Erythroblast (primary cell): Measurements from ENCODE around the gene EHBP1.

Experiments used
- DNase-seq, 2 experiments: peaks; one replicate each; lab custom pipeline; 2025; lab: John Stamatoyannopoulos, UW
- GATA1 ChIP-seq: IDR thresholded peaks from 2 replicates; pipeline ENCODE4 v1.6.1; 2011; ENCODE audit warnings: low read depth, mild to moderate bottlenecking, control low read depth, low read length, moderate library complexity
- POLR2A ChIP-seq: IDR thresholded peaks from 2 replicates; pipeline ENCODE4 v1.6.1; 2011; ENCODE audit warnings: mild to moderate bottlenecking, low read length

EHBP1 gene

GRCh38 chr2:63056107-63057050, 350.9 kb downstream of the EHBP1 start:
- no peak for TF ChIP-seq GATA1
- no peak for TF ChIP-seq POLR2A
- DNase-seq: peak; percentile 55 to 61

DNA sequence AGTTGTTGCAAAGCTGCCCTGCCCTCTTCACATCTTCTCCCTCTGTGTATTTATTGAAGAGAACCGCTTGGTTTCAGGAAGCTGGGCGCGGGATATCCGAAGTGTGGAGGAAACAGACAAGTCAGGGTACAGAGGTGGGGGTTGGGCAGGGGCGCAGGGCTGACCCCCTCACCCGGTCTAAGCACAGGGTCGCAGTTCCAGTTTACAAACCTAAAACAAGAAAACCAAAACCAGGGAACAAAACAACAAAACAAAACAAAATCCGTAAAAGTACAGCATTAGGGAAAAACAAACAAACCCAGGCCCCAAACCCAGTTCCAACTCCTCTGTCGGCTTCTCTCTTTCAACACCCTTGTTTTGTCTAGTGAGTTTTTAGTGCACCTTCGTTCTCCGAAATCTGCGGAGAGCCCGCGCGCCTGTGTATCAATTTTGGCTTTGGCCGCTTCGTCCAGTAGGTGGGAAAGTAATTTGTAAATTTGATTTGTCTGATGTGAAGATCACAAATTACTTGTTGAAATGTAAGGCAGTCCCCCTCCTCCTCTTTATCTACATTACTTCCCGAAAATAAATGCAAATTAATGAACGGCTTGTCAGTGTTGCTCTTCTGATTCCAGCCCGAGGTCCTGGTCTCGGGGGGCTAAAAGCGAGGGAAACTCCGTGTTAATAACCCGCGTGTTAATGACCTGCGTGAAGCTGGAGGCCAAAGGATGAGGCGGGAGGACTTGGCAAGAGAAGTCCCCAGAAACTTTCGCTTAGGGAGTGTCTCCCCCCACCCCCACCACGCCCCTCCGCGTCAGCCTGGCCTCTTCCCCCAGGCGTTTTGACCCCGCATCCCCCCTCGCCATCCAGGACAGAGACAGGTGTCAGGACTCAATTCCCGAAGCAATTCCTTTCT, 352.0 kb downstream of the EHBP1 start:
- peak in 1 of 2 experiments; percentile 41 for DNase-seq
- TF ChIP-seq POLR2A: no peak
- TF ChIP-seq GATA1: no peak

GRCh38 chr2:63058144-63058920, 352.8 kb downstream of the EHBP1 start:
- no peak for TF ChIP-seq POLR2A
- no peak for TF ChIP-seq GATA1
- DNase-seq: peak; percentile 36 to 49

- peak; percentile 36 to 51 for DNase-seq
- no peak for TF ChIP-seq POLR2A
- no peak for TF ChIP-seq GATA1
Measured at GRCh38 chr2:63058921-63059792, 353.6 kb downstream of the EHBP1 start.

DNA sequence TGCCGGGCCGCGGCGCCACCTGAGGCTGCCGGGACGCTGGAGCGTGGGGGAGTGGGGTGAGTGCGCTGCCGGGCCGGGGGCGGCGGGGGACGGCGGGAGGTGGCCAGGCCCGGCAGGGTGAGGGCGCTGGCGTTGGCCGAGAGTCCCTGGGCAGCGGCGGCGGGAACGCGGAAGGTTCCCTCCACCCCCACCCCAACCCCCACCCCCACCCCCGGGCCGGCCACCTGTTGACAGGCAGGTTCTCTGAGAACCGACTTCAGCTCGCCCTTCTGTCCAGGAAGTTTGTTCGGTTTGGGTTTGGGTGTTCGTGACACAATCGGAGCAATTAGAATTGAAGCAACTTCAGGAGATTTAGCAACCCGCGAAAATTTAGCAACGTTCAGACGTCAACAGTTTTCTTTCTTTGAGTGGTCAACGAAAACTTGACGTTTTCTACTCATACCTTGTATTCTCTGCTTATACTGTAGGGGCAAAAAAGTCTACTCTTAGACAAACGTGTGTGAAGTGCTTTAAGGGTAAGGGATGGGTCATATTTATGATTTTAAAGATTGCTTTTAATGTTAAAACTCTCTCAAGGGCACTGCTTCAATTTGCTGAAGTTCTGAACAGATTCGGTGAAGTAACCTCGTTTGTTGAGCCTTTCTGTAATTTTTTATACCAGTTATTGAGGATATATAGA, 354.4 kb downstream of the EHBP1 start:
- no peak for TF ChIP-seq GATA1
- TF ChIP-seq POLR2A: no peak
- DNase-seq: peak; percentile 16 to 27

DNA sequence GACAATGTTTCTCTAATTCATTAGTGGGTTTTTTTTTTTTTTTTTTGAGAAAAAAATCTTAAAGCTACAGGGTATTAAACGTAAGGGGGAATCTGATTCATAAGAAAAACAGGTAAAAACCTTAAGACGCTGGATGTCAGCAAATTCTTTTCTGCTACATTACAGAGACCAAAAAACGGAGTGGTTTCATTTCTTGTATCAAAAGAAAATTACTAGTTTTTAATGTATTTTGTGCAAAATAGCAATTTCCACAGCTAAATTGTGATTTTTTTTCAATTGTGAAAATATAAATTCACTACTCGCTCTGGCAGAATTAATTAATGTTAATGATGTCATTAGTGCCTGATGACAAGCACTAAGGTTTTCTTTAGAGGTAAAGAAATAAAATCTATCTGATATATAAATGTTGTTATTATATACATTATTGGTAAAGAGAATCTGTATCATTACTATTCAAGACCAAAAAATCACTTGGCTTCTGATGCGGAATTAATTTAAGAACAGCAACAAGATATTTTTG, 355.0 kb downstream of the EHBP1 start:
- TF ChIP-seq GATA1 (no peak), POLR2A (no peak)
- DNase-seq: no peak

DNA sequence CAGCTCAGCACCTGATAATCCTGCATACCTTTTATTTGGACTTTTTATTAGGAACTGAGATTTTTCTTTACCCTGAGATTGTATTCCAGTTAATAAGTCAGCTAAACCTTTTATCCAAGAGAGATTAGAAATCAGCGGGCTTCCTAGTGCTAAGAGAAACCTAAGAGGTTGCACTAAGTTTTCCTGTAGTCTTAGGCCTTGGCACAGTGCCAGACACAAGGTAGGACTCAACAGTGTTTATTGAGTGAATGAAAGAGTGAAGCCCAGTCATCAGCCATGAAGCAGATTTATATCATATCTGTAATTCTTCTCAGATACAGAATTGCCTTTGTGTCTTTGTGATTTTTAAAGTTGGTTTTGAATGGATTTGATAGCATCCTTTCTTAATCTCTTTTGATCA, 358.7 kb downstream of the EHBP1 start:
- DNase-seq: peak in 1 of 2 experiments; percentile 34
- TF ChIP-seq GATA1 (no peak), POLR2A (no peak)

GRCh38 chr2:63064661-63065060, 359.1 kb downstream of the EHBP1 start:
- no peak for DNase-seq
- no peak for TF ChIP-seq POLR2A
- no peak for TF ChIP-seq GATA1

DNA sequence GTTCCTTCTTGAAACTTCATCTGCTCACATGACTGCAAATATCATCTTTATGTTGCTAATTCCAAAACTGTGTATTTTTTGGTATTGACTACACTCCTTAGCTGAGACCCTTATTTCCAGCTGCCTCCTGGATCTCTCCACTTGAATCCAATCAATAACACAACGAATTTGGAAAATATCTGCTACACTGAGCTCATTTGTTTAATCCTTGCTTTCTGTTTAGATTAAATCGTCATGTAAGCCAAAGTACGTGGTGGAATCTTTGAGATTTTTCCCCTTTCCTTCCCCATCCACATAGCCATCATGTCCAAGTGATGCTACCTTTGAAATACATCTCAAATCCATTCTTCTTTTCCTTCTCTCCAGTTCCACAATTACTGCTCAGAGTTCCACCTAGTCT, 360.8 kb downstream of the EHBP1 start:
- TF ChIP-seq GATA1: no peak
- TF ChIP-seq POLR2A: no peak
- DNase-seq: no peak

DNA sequence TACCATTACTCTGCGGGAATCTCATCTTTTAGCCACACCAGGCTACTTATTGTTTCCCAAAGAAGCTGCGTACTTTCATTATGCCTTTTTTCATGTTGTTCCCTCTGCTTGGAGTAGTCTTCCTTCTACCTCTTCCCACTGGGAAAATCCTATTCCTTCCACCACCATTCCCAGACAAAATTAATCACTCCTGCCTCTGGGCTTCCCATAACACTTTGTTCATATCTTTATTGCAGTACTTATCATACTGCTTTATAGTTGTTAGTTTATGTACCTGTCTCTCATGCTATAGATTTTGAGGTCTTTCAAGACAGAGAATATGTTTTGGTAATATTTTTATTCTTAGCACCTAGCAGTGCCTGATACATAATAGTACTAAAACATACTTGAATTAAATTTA, 361.3 kb downstream of the EHBP1 start:
- no peak for TF ChIP-seq POLR2A
- TF ChIP-seq GATA1: no peak

GRCh38 chr2:63071664-63072063, 366.2 kb downstream of the EHBP1 start:
- DNase-seq: no peak
- TF ChIP-seq GATA1 (no peak), POLR2A (no peak)

More for the DNA sequence above, 361.3 kb downstream of the EHBP1 start:
- no peak for DNase-seq
